Lung (tissue), 12 donors: ENCODE measurements around the gene TBRG4. TPM values are rescaled to one million over a fixed set of nuclear protein-coding genes. Genes with fewer than 3 reads are reported as not detected.

Experiments used
- ATAC-seq: fragments of 200-7000 bp; cut with Tn5 transposase; one replicate; pipeline ENCODE4 v1.9.1; 2020; ENCODE audit warnings: moderate number of reproducible peaks; ENCODE audit not compliant: insufficient read depth, low FRiP score
- DNase-seq, 3 donors: peaks; one replicate each; pipeline ENCODE4 v3.0.0-alpha.2; 2013 to 2017
- H3K27ac ChIP-seq, 2 donors: one replicate each; pipeline ENCODE4 v1.5.1; 2013; ENCODE audit warnings: mild to moderate bottlenecking in 2 of 2, moderate library complexity in 2 of 2, control low read depth in 1 of 2, inconsistent platforms in 1 of 2, low read depth in 1 of 2, low read length in 1 of 2
- H3K27me3 ChIP-seq, 3 donors: one replicate each; pipeline ENCODE4 v1.5.1; 2013; ENCODE audit warnings: low read length in 2 of 3; ENCODE audit not compliant: control insufficient read depth in 3 of 3, insufficient read depth in 3 of 3
- H3K36me3 ChIP-seq, 4 donors: one replicate each; pipeline ENCODE4 v1.5.1; 2013; ENCODE audit warnings: low read length in 4 of 4, mild to moderate bottlenecking in 1 of 4, moderate library complexity in 1 of 4; ENCODE audit not compliant: control insufficient read depth in 4 of 4, insufficient read depth in 4 of 4
- H3K4me1 ChIP-seq, 5 donors: one replicate each; pipeline ENCODE4 v1.5.1; 2013; ENCODE audit warnings: low read length in 5 of 5, mild to moderate bottlenecking in 2 of 5, moderate library complexity in 1 of 5; ENCODE audit not compliant: control insufficient read depth in 5 of 5, insufficient read depth in 5 of 5
- H3K4me3 ChIP-seq: one replicate; pipeline ENCODE4 v1.5.1; 2013; ENCODE audit warnings: mild to moderate bottlenecking, control low read depth, moderate library complexity
- H3K9ac ChIP-seq, 2 donors: one replicate each; pipeline ENCODE4 v1.5.1; 2013; ENCODE audit warnings: low read length in 2 of 2, control low read depth in 1 of 2; ENCODE audit not compliant: insufficient read depth in 1 of 2
- H3K9me3 ChIP-seq, 4 donors: one replicate each; pipeline ENCODE4 v1.5.1; 2013; ENCODE audit warnings: low read length in 3 of 4, mild to moderate bottlenecking in 1 of 4, moderate library complexity in 1 of 4; ENCODE audit not compliant: control insufficient read depth in 4 of 4, insufficient read depth in 3 of 4
- whole genome bisulfite sequencing, 2 donors: extraction: QIAGEN DNeasy Blood & Tissue Kit; methylation state at CpG; one replicate each; pipeline ENCODE4 v1.1.7; 2013; 5-methylcytosine and 5-hydroxymethylcytosine counted together
- polyA plus RNA-seq, 2 donors: library from polyadenylated mRNA; stranded (reverse); fragments of 200-250 nt; gene quantifications; one replicate each; pipeline ENCODE4 v1.2.1, GENCODE V29; 2013
- total RNA-seq, 2 donors: library from RNA; depleted of rRNA in 1 of 2; stranded (reverse); fragments of >200 nt in 1 of 2; gene quantifications; one replicate each; pipeline ENCODE4 v1.2.1, GENCODE V29; 2014 to 2021
- TF ChIP-seq, protein P1 (sequence below): IDR thresholded peaks from 2 replicates; pipeline ENCODE4 v1.5.1; 2012; ENCODE audit warnings: mild to moderate bottlenecking; ENCODE audit errors: control extremely low read depth, extremely low read depth
- donor health status: control.
- donor health status: control.
- donor health status: Bipolar disorder and iron deficiency.
- donor health status: healthy.
- donor health status: DM: yes; HTN: yes; CAD: no.

The TBRG4 gene
- total and polyA plus RNA-seq, 4 donors: 32.2 to 65.6 (median 46.9) TPM

GRCh38 chr7:45061806-45062425 is 49.6 kb downstream of the TBRG4 start:
- ATAC-seq: no peak
- no peak for DNase-seq
- WGBS, 2 donors: 84 to 91% methylated on average over 1 of the region's 1 CpG

GRCh38 chr7:45061352-45061751 is 50.1 kb downstream of the TBRG4 start:
- Histone ChIP-seq H3K4me1 (peaks cover 0 to 3% (median 0%) of the 10 kb centered on the region in 5 donors), H3K9me3 (no peaks in the 10 kb centered on the region), H3K4me3 (no peak overlapping the region), H3K36me3 (peaks cover 0 to 23% (median 14%) of the 10 kb centered on the region in 4 donors), H3K27me3 (no peaks in the 10 kb centered on the region), H3K27ac (no peak overlapping the region), H3K9ac (no peak overlapping the region)
- TF ChIP-seq, protein P1, sequence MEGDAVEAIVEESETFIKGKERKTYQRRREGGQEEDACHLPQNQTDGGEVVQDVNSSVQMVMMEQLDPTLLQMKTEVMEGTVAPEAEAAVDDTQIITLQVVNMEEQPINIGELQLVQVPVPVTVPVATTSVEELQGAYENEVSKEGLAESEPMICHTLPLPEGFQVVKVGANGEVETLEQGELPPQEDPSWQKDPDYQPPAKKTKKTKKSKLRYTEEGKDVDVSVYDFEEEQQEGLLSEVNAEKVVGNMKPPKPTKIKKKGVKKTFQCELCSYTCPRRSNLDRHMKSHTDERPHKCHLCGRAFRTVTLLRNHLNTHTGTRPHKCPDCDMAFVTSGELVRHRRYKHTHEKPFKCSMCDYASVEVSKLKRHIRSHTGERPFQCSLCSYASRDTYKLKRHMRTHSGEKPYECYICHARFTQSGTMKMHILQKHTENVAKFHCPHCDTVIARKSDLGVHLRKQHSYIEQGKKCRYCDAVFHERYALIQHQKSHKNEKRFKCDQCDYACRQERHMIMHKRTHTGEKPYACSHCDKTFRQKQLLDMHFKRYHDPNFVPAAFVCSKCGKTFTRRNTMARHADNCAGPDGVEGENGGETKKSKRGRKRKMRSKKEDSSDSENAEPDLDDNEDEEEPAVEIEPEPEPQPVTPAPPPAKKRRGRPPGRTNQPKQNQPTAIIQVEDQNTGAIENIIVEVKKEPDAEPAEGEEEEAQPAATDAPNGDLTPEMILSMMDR: no peak
- DNase-seq (no peak), ATAC-seq (no peak)
- 95% methylated on average over 2 of the region's 2 CpGs for WGBS, 2 donors

More at GRCh38 chr7:45061806-45062425, 49.6 kb downstream of the TBRG4 start:
- H3K9ac ChIP-seq: no peak overlapping the region
- peaks cover 0 to 24% (median 15%) of the 10 kb centered on the region in 4 donors for H3K36me3 ChIP-seq
- H3K4me3 ChIP-seq: no peak overlapping the region
- H3K27ac ChIP-seq: no peak overlapping the region
- TF ChIP-seq, protein P1: no peak
- no peaks in the 10 kb centered on the region for H3K9me3 ChIP-seq
- H3K4me1 ChIP-seq: peaks cover 0 to 3% (median 0%) of the 10 kb centered on the region in 5 donors
- H3K27me3 ChIP-seq: no peaks in the 10 kb centered on the region

DNA sequence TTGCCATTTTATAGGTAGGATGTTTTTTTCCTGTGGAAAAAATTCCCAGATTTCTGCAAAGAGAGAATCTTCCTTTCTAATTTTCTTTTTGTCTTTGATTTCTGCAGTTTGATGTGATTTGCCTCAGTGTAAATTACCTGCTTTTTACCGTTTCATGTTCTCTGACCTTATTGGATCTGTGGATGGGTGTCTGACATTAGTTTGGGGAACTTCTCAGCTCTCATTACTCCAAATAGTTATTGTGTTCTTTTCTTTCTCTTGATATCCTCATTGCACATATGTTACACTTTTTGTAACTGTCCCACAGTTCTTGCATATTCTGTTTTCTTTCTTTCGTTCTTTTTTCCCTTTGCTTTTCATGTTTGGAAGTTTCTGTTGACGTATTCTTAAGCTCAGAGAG is 51.2 kb downstream of the TBRG4 start:
- ATAC-seq: no peak
- H3K9me3 ChIP-seq: no peaks in the 10 kb centered on the region
- DNase-seq: no peak
- H3K27ac ChIP-seq: no peak overlapping the region
- no peak overlapping the region for H3K9ac ChIP-seq
- no peak overlapping the region for H3K4me3 ChIP-seq
- H3K4me1 ChIP-seq: peaks cover 0 to 3% (median 0%) of the 10 kb centered on the region in 5 donors
- TF ChIP-seq, protein P1: no peak
- no peaks in the 10 kb centered on the region for H3K27me3 ChIP-seq
- peaks cover 0 to 16% (median 12%) of the 10 kb centered on the region in 4 donors for H3K36me3 ChIP-seq
- WGBS, 2 donors: 97 to 98% methylated on average over 3 of the region's 3 CpGs

DNA sequence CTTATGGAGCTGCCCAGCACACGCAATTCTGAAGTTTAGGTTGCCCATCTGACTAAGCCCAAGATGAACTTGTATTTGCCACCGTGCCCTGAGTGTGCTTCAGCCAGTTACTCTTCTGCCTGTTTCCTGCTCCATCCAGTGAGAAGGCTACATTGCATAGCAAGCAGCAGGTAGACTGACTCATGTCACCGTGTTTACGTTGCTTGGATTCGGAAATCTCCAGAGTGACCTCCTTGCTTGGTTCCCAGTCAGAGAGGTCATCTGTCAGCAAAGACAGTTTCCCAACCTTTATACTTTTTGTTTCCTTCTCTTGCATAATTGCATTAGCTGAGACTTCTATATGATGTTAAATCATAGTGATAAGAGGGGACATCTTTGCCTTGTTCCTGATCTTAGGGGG is 53.6 kb downstream of the TBRG4 start:
- H3K9ac ChIP-seq: no peak overlapping the region
- no peak for ATAC-seq
- H3K27me3 ChIP-seq: no peaks in the 10 kb centered on the region
- TF ChIP-seq, protein P1: no peak
- peaks cover 0 to 3% (median 0%) of the 10 kb centered on the region in 5 donors for H3K4me1 ChIP-seq
- no peak overlapping the region for H3K4me3 ChIP-seq
- peaks cover 0 to 2% (median 0%) of the 10 kb centered on the region in 4 donors for H3K9me3 ChIP-seq
- 86 to 91% methylated on average over 5 of the region's 5 CpGs for WGBS, 2 donors
- no peak for DNase-seq
- H3K27ac ChIP-seq: no peak overlapping the region
- peaks cover 0 to 3% (median 0%) of the 10 kb centered on the region in 4 donors for H3K36me3 ChIP-seq
